Omental fat pad (tissue), 4 donors: Measurements from ENCODE around the gene LIPN. TPM values are rescaled to one million over a fixed set of nuclear protein-coding genes. Genes with fewer than 3 reads are reported as not detected.

Source experiments
- ATAC-seq: fragments of 150-250 bp; one replicate; pipeline ENCODE4 v1.9.1; 2016; ENCODE audit warnings: mild to moderate bottlenecking, moderate library complexity; ENCODE audit not compliant: low FRiP score
- DNase-seq: peaks from one replicate; pipeline ENCODE4 v3.0.0-alpha.2; 2019; ENCODE audit warnings: low spot score
- CTCF ChIP-seq, 3 donors: fragments of 450-650 bp; IDR thresholded peaks; one replicate each; pipeline ENCODE4 v1.5.1; 2016 to 2017; ENCODE audit warnings: antibody characterized with exemption in 3 of 3, mild to moderate bottlenecking in 3 of 3, moderate library complexity in 2 of 3
- total RNA-seq, 4 donors: library from RNA; depleted of rRNA; stranded (reverse); fragments of >200 nt; gene quantifications; one replicate each; pipeline ENCODE4 v1.1.0, GENCODE V29; 2016

LIPN gene
- total RNA-seq, 4 donors from 2014 or later = 0.56 to 1.4 TPM; not detected in 2

DNA sequence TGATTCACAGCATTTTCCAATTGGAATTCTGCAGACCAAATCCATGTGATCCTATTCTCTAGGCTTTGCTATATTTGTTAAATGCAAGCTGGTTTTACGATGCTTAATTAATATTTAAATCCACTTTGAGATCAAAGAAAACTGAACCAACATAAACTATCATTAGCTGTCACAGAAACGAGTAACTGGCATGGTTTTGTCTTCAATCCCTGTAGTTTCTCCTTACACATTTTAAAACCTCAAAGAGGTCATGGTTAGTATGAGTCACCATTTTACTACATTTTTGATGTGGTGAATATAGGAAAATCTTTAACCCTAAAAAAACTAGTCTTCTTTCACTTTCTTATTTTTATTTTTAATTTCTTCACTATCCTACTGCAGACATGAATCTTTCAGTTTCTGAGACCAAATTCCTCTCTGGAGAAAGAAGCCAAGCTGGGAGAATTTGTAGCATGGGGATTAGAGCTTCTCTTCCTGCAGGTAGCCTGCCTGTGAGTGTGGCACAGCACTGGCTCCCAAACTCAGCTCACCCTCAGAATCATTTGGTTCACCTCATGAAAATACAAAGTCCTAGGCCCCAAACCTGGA lies 34.0 kb downstream of the LIPN start:
- ATAC-seq = no peak

GRCh38 chr10:88794731-88795130 lies 34.9 kb downstream of the LIPN start:
- DNase-seq = no peak

More for the DNA sequence above, 34.0 kb downstream of the LIPN start:
- no peak for TF ChIP-seq CTCF (IDR thresholded peaks at IDR 0.05)
- DNase-seq = no peak

DNA sequence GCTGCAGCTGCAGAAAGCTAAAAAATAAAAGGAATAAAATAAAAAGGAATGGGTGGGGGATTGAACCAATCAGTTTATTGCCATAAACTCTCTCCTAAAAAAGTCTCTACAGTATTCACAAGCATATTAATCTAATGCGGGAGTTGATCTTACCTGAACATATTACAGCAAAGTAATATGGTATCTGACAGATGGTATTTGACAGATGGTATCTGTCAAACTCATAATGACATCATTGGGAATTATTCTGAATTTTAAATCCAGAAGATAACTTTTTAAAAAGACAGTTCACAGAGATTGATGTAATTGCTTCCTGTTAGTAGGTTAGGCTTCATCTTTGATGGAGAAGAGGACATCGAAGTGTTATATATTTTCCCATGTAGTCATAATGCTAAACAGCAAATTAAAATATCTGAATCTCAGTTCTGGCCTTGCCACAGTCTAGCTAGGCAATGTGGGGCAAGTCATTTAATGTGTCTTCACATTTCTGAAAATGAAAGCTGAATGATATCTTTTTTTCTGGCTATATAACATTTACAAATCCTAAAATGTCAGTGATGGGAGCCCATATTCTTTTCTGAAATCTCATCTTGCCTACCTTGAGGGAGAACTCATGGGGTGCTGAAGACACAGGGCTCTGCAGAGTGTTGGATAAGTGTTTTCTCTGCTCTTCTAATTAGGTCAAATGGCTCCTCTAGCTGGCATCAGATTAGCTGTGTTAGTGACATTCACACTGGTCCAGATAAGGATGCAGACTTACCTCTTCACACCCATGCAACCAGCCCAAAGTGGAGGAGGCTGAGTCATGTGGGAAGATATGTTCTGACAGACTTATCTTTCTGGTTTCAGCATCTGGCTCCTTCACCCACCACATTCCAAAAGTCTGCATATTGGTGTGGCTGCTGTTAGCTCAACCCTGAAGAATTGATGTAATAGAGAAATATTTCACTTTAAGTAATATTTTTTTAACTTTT lies 40.6 kb downstream of the LIPN start:
- peak; percentile 86 for ATAC-seq
- DNase-seq = no peak
- no peak for TF ChIP-seq CTCF (IDR thresholded peaks at IDR 0.05)

More at GRCh38 chr10:88794731-88795130, 34.9 kb downstream of the LIPN start:
- ATAC-seq = no peak
- TF ChIP-seq CTCF (IDR thresholded peaks at IDR 0.05) = no peak

- DNase-seq (no peak), ATAC-seq (peak; percentile 51)
- TF ChIP-seq CTCF (IDR thresholded peaks at IDR 0.05) = no peak
Observed at GRCh38 chr10:88802523-88803285, 42.9 kb downstream of the LIPN start, which contains the start of gene LIPM. Gene LIPM (plus strand): TSS chr10:88802730. CDS start chr10:88802897, 167 bp downstream.

DNA sequence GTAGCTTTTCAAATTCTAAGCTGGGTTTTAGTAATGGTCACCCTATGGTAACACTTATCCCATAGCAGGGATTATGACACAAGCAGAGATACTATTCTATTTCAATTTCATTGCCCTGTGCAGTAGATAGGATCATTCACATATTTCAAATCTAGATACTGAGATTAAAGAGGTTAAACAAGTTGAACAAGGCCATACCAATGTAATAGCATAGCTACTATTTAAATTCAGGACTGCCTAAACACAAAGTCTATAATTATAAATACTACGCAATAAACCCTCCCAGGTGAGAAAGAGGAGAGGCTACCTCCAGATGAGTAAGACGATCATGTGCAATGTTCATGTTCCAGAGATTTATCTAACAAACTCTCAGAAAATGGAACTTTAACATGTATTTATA lies 43.8 kb downstream of the LIPN start:
- no peak for TF ChIP-seq CTCF (IDR thresholded peaks at IDR 0.05)
- ATAC-seq (no peak), DNase-seq (no peak)

DNA sequence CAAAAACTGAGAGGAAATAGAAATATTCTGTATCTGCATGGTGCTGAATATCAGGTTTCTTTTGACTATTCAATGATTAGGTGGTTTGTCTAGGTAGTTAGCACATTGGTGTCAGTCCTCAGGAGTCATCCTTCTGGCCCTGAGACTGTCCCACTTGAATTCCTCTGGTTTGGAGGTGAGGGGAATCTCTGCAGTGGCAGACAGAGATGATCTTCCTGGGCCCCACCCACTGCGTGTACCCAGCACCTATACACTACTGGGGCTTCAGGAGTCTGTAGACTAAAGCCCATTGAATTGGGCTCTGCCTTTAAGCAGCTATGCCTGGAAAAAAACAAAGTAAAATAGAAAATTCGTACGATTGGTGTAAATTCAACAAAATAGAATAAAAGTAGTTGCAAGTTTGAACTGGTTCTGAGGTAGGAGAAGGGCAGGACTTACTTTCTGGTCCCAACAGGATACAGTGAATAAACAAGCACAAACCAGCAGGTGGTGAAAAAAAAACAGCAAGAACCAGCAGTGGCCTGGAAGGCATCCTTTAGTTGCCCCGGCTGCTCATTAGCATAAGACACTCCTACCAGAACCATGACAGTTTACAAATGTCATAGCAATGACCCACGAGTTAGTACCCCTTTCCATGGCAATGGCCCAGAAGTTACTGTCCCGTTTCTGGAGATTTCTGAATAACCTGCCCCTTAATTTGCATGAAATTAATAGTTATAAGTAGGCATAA lies 44.4 kb downstream of the LIPN start:
- TF ChIP-seq CTCF (IDR thresholded peaks at IDR 0.05) = no peak
- ATAC-seq = no peak
- DNase-seq = no peak
